ENCODE results near the gene ZNF688. TPM values are rescaled to one million over a fixed set of nuclear protein-coding genes. Genes with fewer than 3 reads are reported as not detected.
A peak's percentile ranks its signal among the peaks of the same experiment; 100 is the strongest.

ZNF688 gene
- total and polyA plus RNA-seq, 9 of the 15 experiments (the other 6 are each of a cell fraction or from before 2014, with no cell fraction given), result 0.48 to 12.9 (median 4.5) TPM

GRCh38 chr16:30541502-30542329, 29.8 kb downstream of the ZNF688 start (continued):
- TF ChIP-seq HIVEP1 (CRISPR knock-in tag; IDR thresholded peaks at IDR 0.05) (no peak), PKNOX1 (IDR thresholded peaks at IDR 0.05) (no peak), NEUROD1 (IDR thresholded peaks at IDR 0.05; ENCODE audit: borderline replicate concordance, low read depth, low read length, partially characterized antibody) (no peak), ARID3A (IDR thresholded peaks at IDR 0.05; ENCODE audit: borderline replicate concordance, low read depth, low read length) (no peak), ILK (tag; IDR thresholded peaks at IDR 0.05; ENCODE audit: borderline replicate concordance, low read depth) (no peak), ID3 (CRISPR knock-in tag; IDR thresholded peaks at IDR 0.05) (no peak), ID3 (tag; IDR thresholded peaks at IDR 0.05) (no peak), ELK1 (CRISPR knock-in tag; IDR thresholded peaks at IDR 0.05) (no peak), IFI16 (CRISPR knock-in tag; IDR thresholded peaks at IDR 0.05) (no peak), NFIC (IDR thresholded peaks at IDR 0.05) (0 out of 2 replicates have a peak, but pooled peaks have one; percentile 18), CREM (IDR thresholded peaks at IDR 0.05; ENCODE audit: low read depth) (peak; percentile 31; the same call in 1 of the 2 replicates), MYC (IDR thresholded peaks at IDR 0.05; ENCODE audit: low read depth, low read length) (no peak), MYC (CRISPR knock-in tag; IDR thresholded peaks at IDR 0.05; ENCODE audit: borderline replicate concordance, low read depth) (no peak), SREBF2 (CRISPR knock-in tag; IDR thresholded peaks at IDR 0.05) (no peak), PTRF (tag; IDR thresholded peaks at IDR 0.05) (no peak), PURB (CRISPR knock-in tag; IDR thresholded peaks at IDR 0.05; ENCODE audit: low read depth) (no peak), ZNF239 (CRISPR knock-in tag; IDR thresholded peaks at IDR 0.05) (no peak), STAT6 (CRISPR knock-in tag; IDR thresholded peaks at IDR 0.05) (no peak), MCM2 (IDR thresholded peaks at IDR 0.05; ENCODE audit: low read depth) (no peak)
